GM21529 (cell line): ENCODE results near the gene HOXA4.

ENCODE experiments used
- ATAC-seq: cut with Tn5 transposase; IDR thresholded peaks from one replicate; pipeline ENCODE4 v1.9.1; 2021; ENCODE audit not compliant: unreplicated experiment

Gene HOXA4

GRCh38 chr7:27147199-27148030 lies 16.9 kb upstream of the HOXA4 start, which contains the start of gene HOXA6:
HOXA6 (minus strand) TSS chr7:27147774; CDS start chr7:27147749, 25 bp downstream.
- ATAC-seq: no peak

DNA sequence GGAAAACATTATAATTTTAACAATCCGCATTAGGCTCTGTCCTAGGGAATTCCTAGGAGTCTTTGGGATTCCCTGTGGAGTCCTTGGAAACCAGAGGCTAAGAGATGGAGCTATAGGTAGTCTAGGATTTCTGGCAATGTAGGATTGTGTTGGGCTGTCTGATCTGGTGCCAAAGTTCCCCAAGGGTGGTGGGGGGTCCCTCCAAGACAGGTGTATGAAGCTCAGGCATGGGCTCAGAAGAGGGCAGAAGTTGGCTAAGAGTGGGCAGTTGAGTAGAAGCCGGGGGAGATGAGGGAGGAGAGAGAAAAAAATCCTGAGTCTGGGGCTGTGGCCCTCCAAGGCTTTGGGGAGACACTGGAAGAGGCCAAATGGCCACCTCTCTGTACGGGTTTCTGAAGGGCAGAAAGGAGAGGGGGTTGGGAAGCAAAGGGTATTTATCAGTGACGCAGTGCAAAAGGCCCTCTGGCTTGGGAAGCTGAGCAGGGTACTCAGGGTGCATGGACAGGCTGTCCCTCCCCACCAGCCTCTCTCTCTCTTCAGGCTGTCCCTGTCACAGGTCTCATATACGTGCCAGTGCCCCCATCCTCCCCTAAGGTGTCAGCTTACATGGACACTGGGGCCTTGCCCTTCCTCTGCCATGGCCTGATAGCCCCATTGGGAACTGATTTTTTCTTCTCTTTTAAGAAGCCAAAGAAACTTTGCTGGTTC lies 16.1 kb upstream of the HOXA4 start:
- no peak for ATAC-seq

- ATAC-seq: no peak
Observed at GRCh38 chr7:27145914-27146412, 15.4 kb upstream of the HOXA4 start.

DNA sequence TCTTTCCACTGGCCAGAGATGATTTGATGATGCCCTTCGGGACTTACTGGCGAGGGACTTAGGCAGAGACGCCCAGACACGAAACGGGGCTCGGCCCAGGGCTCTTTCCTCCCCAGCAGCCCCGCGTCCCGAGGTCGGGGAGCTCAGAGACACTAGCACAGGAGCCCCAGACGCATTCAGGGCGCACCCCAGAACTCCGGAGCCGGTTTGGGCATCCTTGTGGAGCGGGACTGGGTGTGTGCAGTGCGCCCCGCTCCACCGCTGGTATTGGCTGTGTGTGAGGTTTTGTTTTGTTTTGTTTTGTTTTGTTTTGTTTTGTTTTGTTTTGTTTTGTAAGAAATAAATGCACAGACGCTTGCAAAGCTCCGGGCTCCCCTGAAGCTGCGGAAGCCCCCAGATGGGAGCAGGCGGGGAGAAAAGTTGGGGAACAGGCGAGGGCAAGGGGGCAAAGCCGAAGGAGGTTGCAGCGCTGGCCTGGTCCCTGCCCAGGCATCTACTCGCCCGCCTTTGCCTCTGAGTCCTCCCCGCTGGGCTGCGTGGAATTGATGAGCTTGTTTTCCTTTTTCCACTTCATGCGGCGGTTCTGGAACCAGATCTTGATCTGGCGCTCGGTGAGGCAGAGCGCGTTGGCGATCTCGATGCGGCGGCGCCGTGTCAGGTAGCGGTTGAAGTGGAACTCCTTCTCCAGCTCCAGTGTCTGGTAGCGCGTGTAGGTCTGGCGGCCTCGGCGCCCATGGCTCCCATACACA lies 14.8 kb upstream of the HOXA4 start:
- no peak for ATAC-seq

- no peak for ATAC-seq
Observed at GRCh38 chr7:27144781-27145164, 14.2 kb upstream of the HOXA4 start.

- ATAC-seq: no peak
Observed at GRCh38 chr7:27143950-27144780, 13.6 kb upstream of the HOXA4 start.

DNA sequence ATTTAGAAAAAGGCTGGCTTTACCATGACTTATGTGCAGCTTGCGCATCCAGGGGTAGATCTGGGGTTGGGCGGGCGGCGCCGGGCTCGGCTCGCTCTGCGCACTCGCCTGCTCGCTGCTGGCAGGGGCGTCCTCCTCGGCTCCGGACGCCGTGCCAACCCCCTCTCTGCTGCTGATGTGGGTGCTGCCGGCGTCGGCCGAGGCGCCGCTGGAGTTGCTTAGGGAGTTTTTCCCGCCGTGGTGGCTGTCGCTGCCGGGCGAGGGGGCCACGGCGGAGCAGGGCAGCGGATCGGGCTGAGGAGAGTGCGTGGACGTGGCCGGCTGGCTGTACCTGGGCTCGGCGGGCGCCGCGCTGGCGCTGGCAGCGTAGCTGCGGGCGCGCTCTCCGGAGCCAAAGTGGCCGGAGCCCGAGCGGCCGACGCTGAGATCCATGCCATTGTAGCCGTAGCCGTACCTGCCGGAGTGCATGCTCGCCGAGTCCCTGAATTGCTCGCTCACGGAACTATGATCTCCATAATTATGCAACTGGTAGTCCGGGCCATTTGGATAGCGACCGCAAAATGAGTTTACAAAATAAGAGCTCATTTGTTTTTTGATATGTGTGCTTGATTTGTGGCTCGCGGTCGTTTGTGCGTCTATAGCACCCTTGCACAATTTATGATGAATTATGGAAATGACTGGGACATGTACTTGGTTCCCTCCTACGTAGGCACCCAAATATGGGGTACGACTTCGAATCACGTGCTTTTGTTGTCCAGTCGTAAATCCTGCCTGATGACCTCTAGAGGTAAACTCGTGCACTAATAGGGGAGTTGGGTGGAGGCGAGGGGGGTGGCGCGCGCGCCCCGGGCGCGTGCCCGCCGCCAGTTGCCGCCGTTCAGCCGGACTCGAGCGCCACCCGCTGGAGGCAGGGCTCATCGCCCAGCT lies 12.7 kb upstream of the HOXA4 start, which contains the start of gene HOXA5:
Gene HOXA5, minus strand, starts transcription at position 659 of the 927 bp plus-strand sequence. Its CDS starts 74 bp downstream, at position 585.
- ATAC-seq: no peak

DNA sequence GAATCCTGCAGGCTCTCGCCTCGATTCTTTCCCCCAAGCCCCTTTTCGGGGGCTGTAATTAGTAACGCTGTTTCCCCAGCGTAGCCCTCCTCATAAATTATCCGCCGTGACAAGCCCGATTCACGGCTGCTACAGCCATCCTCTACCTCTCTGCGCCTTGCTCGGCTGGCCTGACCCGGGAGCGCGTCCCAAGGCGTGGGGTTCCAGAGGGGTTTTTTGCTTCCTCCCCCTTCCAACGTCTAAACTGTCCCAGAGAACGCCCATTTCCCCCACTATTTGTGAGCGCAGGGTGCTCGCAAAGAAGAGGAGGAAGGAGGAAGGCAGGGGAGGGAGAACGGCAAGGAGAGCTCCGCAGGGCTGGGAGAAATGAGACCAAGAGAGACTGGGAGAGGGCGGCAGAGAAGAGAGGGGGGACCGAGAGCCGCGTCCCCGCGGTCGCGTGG lies 12.0 kb upstream of the HOXA4 start:
- no peak for ATAC-seq

- ATAC-seq: no peak
Observed at GRCh38 chr7:27141923-27142579, 11.5 kb upstream of the HOXA4 start.

GRCh38 chr7:27141137-27141922 lies 10.8 kb upstream of the HOXA4 start:
- no peak for ATAC-seq

DNA sequence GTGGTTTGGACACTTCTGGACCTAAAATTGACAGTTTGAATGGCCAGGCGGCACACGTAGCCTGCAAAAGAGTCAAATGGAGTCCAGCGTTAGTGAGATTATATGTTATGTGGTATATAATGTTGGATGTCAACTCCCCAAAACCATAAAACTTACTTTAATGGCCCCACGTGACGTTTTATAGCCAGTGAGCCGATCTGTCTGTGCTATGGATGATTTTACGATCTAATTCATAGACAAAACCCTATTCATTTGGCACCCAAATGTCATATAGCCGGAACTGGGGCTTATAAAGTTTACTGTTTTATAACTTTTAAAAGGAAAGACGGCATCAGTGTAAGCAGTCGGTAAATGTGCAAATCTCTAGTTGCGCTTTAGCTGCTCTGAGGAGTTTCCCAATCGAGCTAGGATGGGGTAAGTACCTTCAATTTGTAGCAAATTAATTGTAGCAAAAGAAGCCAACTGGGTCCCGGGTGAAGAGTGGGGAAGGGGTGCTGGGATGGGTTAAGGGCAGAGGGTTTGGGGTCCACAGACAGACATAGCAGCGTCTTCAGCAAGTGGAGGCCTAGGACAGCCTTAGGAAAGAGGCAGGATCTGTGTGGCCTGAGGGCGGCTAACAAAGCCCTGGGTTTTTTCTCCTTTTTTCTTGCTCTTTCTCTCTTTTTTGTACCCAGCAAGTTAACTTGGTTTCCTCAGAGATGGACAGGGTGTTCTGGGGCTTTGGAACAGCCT lies 9.7 kb upstream of the HOXA4 start:
- no peak for ATAC-seq

DNA sequence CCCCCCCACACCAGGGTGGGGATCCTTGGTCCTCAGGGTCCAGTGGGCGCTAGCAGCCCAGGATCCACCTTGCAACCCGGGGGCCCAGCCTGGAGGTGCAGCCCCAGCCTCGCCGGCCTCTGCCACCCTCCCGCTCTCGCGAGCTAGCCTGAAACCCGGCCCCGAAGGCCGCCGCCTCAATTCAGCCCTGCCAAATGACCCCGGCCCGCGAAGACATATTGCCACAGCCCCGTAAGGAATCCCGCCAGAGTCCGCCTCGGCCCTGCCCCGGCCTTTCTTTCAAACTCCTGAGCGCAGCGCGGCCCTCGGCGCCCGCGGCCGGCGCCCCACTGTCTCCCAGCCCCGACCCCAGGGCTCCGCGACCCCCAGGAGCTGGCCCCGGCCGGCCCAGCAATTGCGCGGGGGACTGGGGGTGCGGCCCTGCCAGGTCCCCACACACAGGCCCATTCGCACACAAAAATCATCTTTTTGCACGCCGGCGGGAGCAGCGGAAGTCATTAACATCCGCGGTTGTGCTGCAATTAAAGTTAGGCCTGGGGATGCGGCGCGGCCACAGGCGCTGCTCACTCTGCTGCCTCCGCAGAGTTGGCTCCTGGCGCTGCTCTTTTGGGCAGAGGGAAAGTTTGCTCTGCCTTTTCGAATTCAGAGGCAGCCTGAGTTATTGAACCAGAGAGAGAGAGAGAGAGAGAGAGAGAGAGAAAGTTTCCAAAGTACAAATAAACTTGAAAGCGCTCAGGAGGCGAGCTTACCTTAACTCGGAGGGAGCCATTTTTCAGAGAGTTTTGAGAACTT lies 9.0 kb upstream of the HOXA4 start:
- no peak for ATAC-seq

- no peak for ATAC-seq
Observed at GRCh38 chr7:27138985-27139333, 8.4 kb upstream of the HOXA4 start.

DNA sequence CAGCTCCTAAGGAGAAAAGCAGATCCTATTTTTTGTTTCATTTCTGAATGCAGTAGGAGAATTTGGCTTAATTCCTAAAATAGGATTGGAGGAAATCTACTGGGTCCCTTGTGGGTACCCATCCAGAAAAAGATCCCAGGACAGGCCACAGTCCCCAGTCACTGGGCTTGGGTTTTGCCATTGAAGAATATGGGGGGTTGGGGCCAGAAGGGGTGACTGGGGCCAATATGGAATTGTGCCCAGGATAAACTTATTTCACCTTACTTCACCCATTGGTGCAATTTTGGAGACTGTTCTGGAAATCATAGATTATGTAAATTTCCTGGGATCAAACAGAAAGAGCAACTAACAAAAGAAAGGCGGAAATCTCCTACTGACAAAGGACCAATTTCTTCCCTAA lies 7.9 kb upstream of the HOXA4 start:
- no peak for ATAC-seq

DNA sequence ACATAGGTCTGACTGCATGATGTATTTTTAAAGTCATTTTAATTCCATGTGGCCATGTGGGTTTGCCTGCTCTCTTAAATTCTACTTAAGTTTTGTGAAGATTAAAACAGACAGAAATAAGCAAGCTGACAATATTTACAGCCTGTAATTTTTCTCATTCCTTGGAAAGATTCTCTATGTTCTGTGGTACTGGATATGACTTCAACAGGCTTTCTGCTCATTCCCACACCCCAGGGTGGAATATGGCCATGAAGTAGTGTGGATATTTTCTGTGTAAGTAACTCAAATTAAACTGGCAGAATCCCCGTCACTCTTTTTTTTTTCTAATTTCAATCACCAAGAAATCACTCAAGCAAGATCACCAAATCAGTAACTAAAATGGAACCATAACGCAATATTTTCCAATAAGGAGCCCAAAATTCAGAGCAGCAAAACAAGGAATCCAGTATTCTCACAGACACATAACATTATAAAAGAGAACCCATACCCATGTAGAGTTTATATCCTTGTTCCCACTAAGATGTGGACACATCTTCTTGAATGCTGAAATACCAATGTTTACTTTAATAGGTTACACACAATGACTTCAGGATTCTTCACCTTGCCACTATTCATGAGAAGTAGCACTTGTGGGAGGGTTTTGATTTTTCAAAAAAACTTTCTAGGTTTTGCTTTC lies 7.2 kb upstream of the HOXA4 start:
- no peak for ATAC-seq

DNA sequence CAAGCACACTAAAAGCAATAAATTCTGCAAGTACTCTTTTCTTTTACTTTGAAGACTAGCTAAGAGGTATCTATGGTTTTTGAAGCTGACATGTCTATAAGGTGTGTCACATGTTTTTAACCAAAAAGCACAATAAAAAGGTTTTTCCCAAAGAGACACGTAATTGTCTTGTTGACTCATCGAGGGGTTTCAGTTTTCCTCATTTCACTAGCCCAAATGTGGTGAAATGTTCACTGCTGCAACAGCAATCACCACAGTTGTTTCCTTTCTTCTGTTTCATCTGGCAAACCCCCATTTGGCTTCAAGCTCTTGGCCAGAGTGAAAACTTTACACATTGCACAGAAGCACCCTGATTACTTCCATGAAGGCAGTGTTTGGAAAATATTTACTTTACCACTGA lies 3.8 kb upstream of the HOXA4 start:
- peak; percentile 50 for ATAC-seq
